ENCODE data around the gene ADAMTS9. TPM values are rescaled to one million over a fixed set of nuclear protein-coding genes. Genes with fewer than 3 reads are reported as not detected.

ADAMTS9 gene
- total and polyA plus RNA-seq, 9 donors = 11.8 to 88.8 (median 29.9) TPM

DNA sequence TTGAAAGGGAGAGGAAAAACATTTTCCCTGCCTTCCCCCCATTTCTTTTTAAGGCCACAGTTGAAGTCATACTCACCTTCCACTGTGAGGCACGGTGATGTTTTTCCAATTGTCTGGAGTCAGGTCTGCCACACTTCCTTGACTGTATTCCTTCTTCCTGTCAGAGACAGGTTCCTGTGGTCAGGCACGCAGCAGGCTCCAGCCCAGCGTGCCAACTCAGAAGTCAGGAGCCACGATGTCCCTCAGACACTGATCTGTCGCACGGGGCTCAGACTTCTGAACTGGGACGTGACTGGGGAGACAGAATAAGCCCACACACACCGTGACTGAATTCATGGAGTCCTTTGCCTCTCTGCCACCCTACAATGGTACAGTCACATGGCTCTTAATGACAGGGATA lies 41.2 kb upstream of the ADAMTS9 start:
- no peaks in the 10 kb centered on the region for H3K36me3 ChIP-seq
- H3K27me3 ChIP-seq = no peaks in the 10 kb centered on the region
- H3K4me1 ChIP-seq (ENCODE audit: insufficient read depth) = peaks cover 17% of the 10 kb centered on the region
- no peak overlapping the region for H3K27ac ChIP-seq
- no peak overlapping the region for H3K4me3 ChIP-seq
- DNase-seq = no peak
- H3K9me3 ChIP-seq = no peaks in the 10 kb centered on the region
- no peak for TF ChIP-seq POLR2A (IDR thresholded peaks at IDR 0.05)
- TF ChIP-seq EP300 (IDR thresholded peaks at IDR 0.05) = no peak
- no peak for TF ChIP-seq CTCF (IDR thresholded peaks at IDR 0.05)
- 86 to 95% (median 87%) methylated on average over 8 of the region's 8 CpGs for WGBS, 3 donors
- intact Hi-C loops (cut with DNase I) = no loop called here

- Histone ChIP-seq H3K4me3 (no peak overlapping the region), H3K4me1 (ENCODE audit: insufficient read depth) (peaks cover 18% of the 10 kb centered on the region), H3K27ac (no peak overlapping the region), H3K27me3 (no peaks in the 10 kb centered on the region), H3K9me3 (no peaks in the 10 kb centered on the region), H3K36me3 (no peaks in the 10 kb centered on the region)
- 65 to 83% (median 74%) methylated on average over 4 of the region's 4 CpGs for WGBS, 3 donors
- no peak for TF ChIP-seq CTCF (IDR thresholded peaks at IDR 0.05)
- TF ChIP-seq EP300 (IDR thresholded peaks at IDR 0.05) = no peak
- no peak for TF ChIP-seq POLR2A (IDR thresholded peaks at IDR 0.05)
- DNase-seq = no peak
- intact Hi-C loops (cut with DNase I) = no loop called here
These were observed 40.6 kb upstream of the ADAMTS9 start for GRCh38 chr3:64728428-64728827.

GRCh38 chr3:64726414-64727090 lies 38.8 kb upstream of the ADAMTS9 start:
- H3K27me3 ChIP-seq = no peaks in the 10 kb centered on the region
- H3K4me1 ChIP-seq (ENCODE audit: insufficient read depth) = peaks cover 20% of the 10 kb centered on the region
- DNase-seq = no peak
- intact Hi-C loops (cut with DNase I) = no loop called here
- H3K27ac ChIP-seq = no peak overlapping the region
- H3K36me3 ChIP-seq = no peaks in the 10 kb centered on the region
- no peaks in the 10 kb centered on the region for H3K9me3 ChIP-seq
- 83 to 89% (median 84%) methylated on average over 3 of the region's 3 CpGs for WGBS, 3 donors
- TF ChIP-seq POLR2A (IDR thresholded peaks at IDR 0.05) = no peak
- H3K4me3 ChIP-seq = no peak overlapping the region

GRCh38 chr3:64718976-64719375 lies 31.2 kb upstream of the ADAMTS9 start:
- H3K27ac ChIP-seq = no peak overlapping the region
- peaks cover 13% of the 10 kb centered on the region for H3K4me1 ChIP-seq (ENCODE audit: insufficient read depth)
- H3K36me3 ChIP-seq = no peaks in the 10 kb centered on the region
- no peak for DNase-seq
- no peaks in the 10 kb centered on the region for H3K9me3 ChIP-seq
- H3K4me3 ChIP-seq = no peak overlapping the region
- intact Hi-C loops (cut with DNase I) = no loop called here
- WGBS, 3 donors = 56 to 58% (median 56%) methylated on average over 4 of the region's 4 CpGs
- no peaks in the 10 kb centered on the region for H3K27me3 ChIP-seq
- TF ChIP-seq POLR2A (IDR thresholded peaks at IDR 0.05) (no peak), EP300 (IDR thresholded peaks at IDR 0.05) (no peak), CTCF (IDR thresholded peaks at IDR 0.05) (no peak)

GRCh38 chr3:64717872-64718613 lies 30.2 kb upstream of the ADAMTS9 start:
- H3K4me1 ChIP-seq (ENCODE audit: insufficient read depth) = peaks cover 13% of the 10 kb centered on the region
- H3K9me3 ChIP-seq = no peaks in the 10 kb centered on the region
- TF ChIP-seq CTCF (IDR thresholded peaks at IDR 0.05) (peak in 1 of 3 donors; percentile 18), POLR2A (IDR thresholded peaks at IDR 0.05) (no peak)
- intact Hi-C loops (cut with DNase I) = no loop called here
- no peak overlapping the region for H3K4me3 ChIP-seq
- DNase-seq = no peak
- H3K27me3 ChIP-seq = no peaks in the 10 kb centered on the region
- 90 to 92% (median 91%) methylated on average over 5 of the region's 5 CpGs for WGBS, 3 donors
- H3K36me3 ChIP-seq = no peaks in the 10 kb centered on the region
- no peak overlapping the region for H3K27ac ChIP-seq

Measured in ovary (tissue), 9 donors.